HepG2 (cell line): ENCODE measurements around the gene SOX8. TPM values are rescaled to one million over a fixed set of nuclear protein-coding genes. Genes with fewer than 3 reads are reported as not detected.

Source experiments
- ATAC-seq: fragments of 200-7000 bp; cut with Tn5 transposase; 3 replicates; pipeline ENCODE4 v1.9.1; 2020; ENCODE audit warnings: mild to moderate bottlenecking, moderate library complexity
- BruUV-seq: library from RNA; stranded (reverse); fragments of 400-500 nt; replicated peaks from 2 replicates; lab custom pipeline; 2021; lab: Mats Ljungman, UMichigan
- CTCF ChIA-PET: fragments of 300-600 bp; formaldehyde crosslinking; extraction: SDS; loops from one replicate; lab custom pipeline; 2021; ENCODE audit warnings: low total read pairs, inconsistent platforms, low intra/inter-chr PET ratio; lab: Yijun Ruan, JAX
- POLR2A ChIA-PET: fragments of 350-600 bp; sonication (Branson Sonifier 250); formaldehyde crosslinking; loops from one replicate; lab custom pipeline; 2020; ENCODE audit warnings: antibody characterized with exemption, inconsistent platforms; lab: Yijun Ruan, JAX
- DNase-seq: peaks from one replicate; pipeline ENCODE4 v3.0.0-alpha.2; 2015; ENCODE audit warnings: low spot score
- FAIRE-seq: peaks from 3 replicates; lab custom pipeline; 2011; peaks lifted over from hg19 to GRCh38; lab: Jason Lieb, UNC
- H2AFZ ChIP-seq: one replicate; pipeline ENCODE4 v1.6.1; 2011; ENCODE audit warnings: low read length, inconsistent platforms
- H3K27ac ChIP-seq: fragments of 300-600 bp; 3 replicates; pipeline ENCODE4 v1.8.0; 2011; ENCODE audit warnings: mixed run types, mild to moderate bottlenecking, mixed read lengths, low read length, inconsistent platforms; ENCODE audit not compliant: insufficient read depth; ENCODE audit errors: extremely low read length
- H3K27me3 ChIP-seq, 2 experiments: fragments of 200-600 bp in 1 of 2; 2 replicates in 1 of 2; 3 replicates in 1 of 2; pipeline versions ENCODE4 v1.6.0 to v1.8.0; 2011; ENCODE audit warnings: low read length in 2 of 2, mild to moderate bottlenecking in 2 of 2, moderate library complexity in 2 of 2, inconsistent platforms in 1 of 2; ENCODE audit not compliant: insufficient read depth in 2 of 2, control insufficient read depth in 1 of 2
- H3K36me3 ChIP-seq, 2 experiments: fragments of 200-600 bp in 1 of 2; replicated peaks in 1 of 2; 2 replicates in 1 of 2; 3 replicates in 1 of 2; pipeline versions ENCODE4 v1.5.1 to v1.8.0; 2011; ENCODE audit warnings: low read length in 2 of 2, inconsistent platforms in 1 of 2; ENCODE audit not compliant: insufficient read depth in 2 of 2, control insufficient read depth in 1 of 2
- H3K4me1 ChIP-seq: 2 replicates; pipeline ENCODE4 v1.5.1; 2012; ENCODE audit warnings: low read length, inconsistent platforms; ENCODE audit not compliant: insufficient read depth
- H3K4me2 ChIP-seq: 2 replicates; pipeline ENCODE4 v1.6.0; 2011; ENCODE audit warnings: low read depth, low read length, inconsistent platforms
- H3K4me3 ChIP-seq, 3 experiments: fragments of 200-600 bp in 1 of 3; sonication (generic), shearing (Covaris generic) in 1 of 3; replicated peaks in 1 of 3; 2 replicates each; pipeline ENCODE4 v1.5.1; 2011 to 2016; ENCODE audit warnings: low read length in 3 of 3, inconsistent platforms in 2 of 3, low read depth in 2 of 3, mild to moderate bottlenecking in 2 of 3, control low read depth in 1 of 3, mixed read lengths in 1 of 3; ENCODE audit not compliant: insufficient read depth in 1 of 3
- H3K79me2 ChIP-seq: one replicate; pipeline ENCODE4 v1.6.1; 2011; ENCODE audit warnings: low read length, inconsistent platforms; ENCODE audit not compliant: insufficient read depth
- H3K9ac ChIP-seq: 2 replicates; pipeline ENCODE4 v1.6.0; 2011; ENCODE audit warnings: mild to moderate bottlenecking, low read depth, low read length, inconsistent platforms; ENCODE audit not compliant: insufficient read depth
- H3K9me3 ChIP-seq: 2 replicates; pipeline ENCODE4 v1.5.1; 2012; ENCODE audit warnings: mild to moderate bottlenecking, low read length
- H4K20me1 ChIP-seq: 2 replicates; pipeline ENCODE4 v1.6.0; 2011; ENCODE audit warnings: inconsistent platforms, mild to moderate bottlenecking, low read length, moderate library complexity; ENCODE audit not compliant: insufficient read depth
- ASH2L ChIP-seq: fragments of 300-600, 200-600 bp; sonication (generic); IDR thresholded peaks from 2 replicates; pipeline ENCODE4 v1.7.0; 2017; ENCODE audit warnings: low read depth, mild to moderate bottlenecking, moderate library complexity, mixed read lengths, low read length; ENCODE audit not compliant: insufficient read length
- GPBP1L1 ChIP-seq: sonication (generic); formaldehyde crosslinking; IDR thresholded peaks from 2 replicates; pipeline ENCODE4 v1.5.0; 2020; ENCODE audit warnings: mild to moderate bottlenecking, missing genetic modification reagents
- HCFC1 ChIP-seq: fragments of 150-350 bp; IDR thresholded peaks from 2 replicates; pipeline ENCODE4 v1.6.1; 2014; ENCODE audit warnings: low read depth, low read length
- IKZF4 ChIP-seq: sonication (generic); formaldehyde crosslinking; IDR thresholded peaks from 2 replicates; pipeline ENCODE4 v1.5.1; 2020; ENCODE audit warnings: borderline replicate concordance, mild to moderate bottlenecking, low read depth, missing genetic modification reagents; ENCODE audit errors: not compliant biosample characterization
- KLF11 ChIP-seq: IDR thresholded peaks from 2 replicates; pipeline ENCODE4 v1.6.1; 2016; ENCODE audit warnings: missing compliant biosample characterization
- NFAT5 ChIP-seq: sonication (generic); formaldehyde crosslinking; IDR thresholded peaks from 2 replicates; pipeline ENCODE4 v1.4.0; 2020; ENCODE audit warnings: missing genetic modification reagents
- POLR2AphosphoS5 ChIP-seq: IDR thresholded peaks from 2 replicates; pipeline ENCODE4 v1.6.1; 2012; ENCODE audit warnings: low read depth, low read length
- SIX1 ChIP-seq: sonication (generic); formaldehyde crosslinking; IDR thresholded peaks from 2 replicates; pipeline ENCODE4 v1.4.0; 2020; ENCODE audit warnings: missing genetic modification reagents, borderline replicate concordance
- ZBTB42 ChIP-seq: sonication (generic); formaldehyde crosslinking; IDR thresholded peaks from 2 replicates; pipeline ENCODE4 v1.5.0; 2020; ENCODE audit warnings: mild to moderate bottlenecking, missing genetic modification reagents
- WGBS: methylation state at CpG from one replicate; pipeline ENCODE4 v1.1.6; 2017; ENCODE audit warnings: low lambda C conversion rate; 5-methylcytosine and 5-hydroxymethylcytosine counted together
- in situ Hi-C: cut with HindIII; loops from 2 replicates; pipeline ENCODE4 v1.10.0; 2017; ENCODE audit warnings: low pct_unique_long_range_greater_than_20kb; ENCODE audit not compliant: extremely low pct_ligation_motif_present
- intact Hi-C: fragments of 100-400 bp; cut with micrococcal nuclease; formaldehyde crosslinking; loops from one replicate; pipeline ENCODE4 v1.10.0; 2022; ENCODE audit not compliant: unreplicated experiment
- polyA plus RNA-seq, 8 experiments: library from polyadenylated mRNA; depleted of rRNA in 3 of 8; stranded (reverse) in 7 of 8; unstranded in 1 of 8; fragments of >200 nt; fragmentation: Illumina TruSeq in 4 of 8; extraction: Trizol in 4 of 8; gene quantifications; 2 replicates each; pipeline versions ENCODE4 v1.2.1 to v1.2.3, GENCODE V29; 2011 to 2016; ENCODE audit warnings: low read depth in 4 of 8, missing spikeins in 1 of 8, mixed read lengths in 1 of 8; ENCODE audit not compliant: insufficient read depth in 1 of 8
- total RNA-seq, 5 experiments: library from RNA; depleted of rRNA; stranded (reverse); fragments of >200 nt; fragmentation: Illumina TruSeq; extraction: Trizol; gene quantifications; 2 replicates each; pipeline ENCODE4 v1.2.3, GENCODE V29; 2016; ENCODE audit warnings: low read depth in 1 of 5
- TF ChIP-seq, protein P1 (sequence below): sonication (generic); formaldehyde crosslinking; IDR thresholded peaks from 2 replicates; pipeline ENCODE4 v1.4.0; 2020; ENCODE audit warnings: missing genetic modification reagents, mild to moderate bottlenecking, borderline replicate concordance
- TF ChIP-seq, protein P2 (sequence below): sonication (generic); formaldehyde crosslinking; IDR thresholded peaks from 2 replicates; pipeline ENCODE4 v1.5.1; 2020; ENCODE audit warnings: missing genetic modification reagents, mild to moderate bottlenecking, borderline replicate concordance

The SOX8 gene
- total and polyA plus RNA-seq, 2 of the 13 experiments (the other 11 are each of a cell fraction or from before 2014, with no cell fraction given): 0.20 to 0.28 TPM

DNA sequence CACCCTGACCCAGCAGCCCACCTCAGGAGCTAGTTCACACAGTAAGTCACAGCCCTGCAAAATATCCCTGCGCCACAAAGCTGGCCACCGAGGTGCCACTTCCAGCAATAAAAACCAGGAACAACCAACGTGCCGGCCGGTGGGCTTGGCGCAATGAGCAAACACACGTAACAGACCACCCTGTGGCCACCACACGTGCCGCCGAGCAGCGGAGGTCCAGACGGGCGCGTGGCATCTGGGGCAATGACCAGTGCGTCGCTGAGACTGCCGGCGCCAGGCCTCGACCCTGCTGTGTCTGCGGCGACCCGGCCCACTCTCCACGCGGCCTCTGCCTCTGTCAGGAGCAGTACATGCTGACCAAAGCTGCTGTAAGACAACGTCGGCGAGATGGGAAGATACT lies 42.3 kb upstream of the SOX8 start (continued):
- TF ChIP-seq, protein P1, sequence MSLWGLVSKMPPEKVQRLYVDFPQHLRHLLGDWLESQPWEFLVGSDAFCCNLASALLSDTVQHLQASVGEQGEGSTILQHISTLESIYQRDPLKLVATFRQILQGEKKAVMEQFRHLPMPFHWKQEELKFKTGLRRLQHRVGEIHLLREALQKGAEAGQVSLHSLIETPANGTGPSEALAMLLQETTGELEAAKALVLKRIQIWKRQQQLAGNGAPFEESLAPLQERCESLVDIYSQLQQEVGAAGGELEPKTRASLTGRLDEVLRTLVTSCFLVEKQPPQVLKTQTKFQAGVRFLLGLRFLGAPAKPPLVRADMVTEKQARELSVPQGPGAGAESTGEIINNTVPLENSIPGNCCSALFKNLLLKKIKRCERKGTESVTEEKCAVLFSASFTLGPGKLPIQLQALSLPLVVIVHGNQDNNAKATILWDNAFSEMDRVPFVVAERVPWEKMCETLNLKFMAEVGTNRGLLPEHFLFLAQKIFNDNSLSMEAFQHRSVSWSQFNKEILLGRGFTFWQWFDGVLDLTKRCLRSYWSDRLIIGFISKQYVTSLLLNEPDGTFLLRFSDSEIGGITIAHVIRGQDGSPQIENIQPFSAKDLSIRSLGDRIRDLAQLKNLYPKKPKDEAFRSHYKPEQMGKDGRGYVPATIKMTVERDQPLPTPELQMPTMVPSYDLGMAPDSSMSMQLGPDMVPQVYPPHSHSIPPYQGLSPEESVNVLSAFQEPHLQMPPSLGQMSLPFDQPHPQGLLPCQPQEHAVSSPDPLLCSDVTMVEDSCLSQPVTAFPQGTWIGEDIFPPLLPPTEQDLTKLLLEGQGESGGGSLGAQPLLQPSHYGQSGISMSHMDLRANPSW (CRISPR knock-in tag): no peak
- no peak for TF ChIP-seq IKZF4

DNA sequence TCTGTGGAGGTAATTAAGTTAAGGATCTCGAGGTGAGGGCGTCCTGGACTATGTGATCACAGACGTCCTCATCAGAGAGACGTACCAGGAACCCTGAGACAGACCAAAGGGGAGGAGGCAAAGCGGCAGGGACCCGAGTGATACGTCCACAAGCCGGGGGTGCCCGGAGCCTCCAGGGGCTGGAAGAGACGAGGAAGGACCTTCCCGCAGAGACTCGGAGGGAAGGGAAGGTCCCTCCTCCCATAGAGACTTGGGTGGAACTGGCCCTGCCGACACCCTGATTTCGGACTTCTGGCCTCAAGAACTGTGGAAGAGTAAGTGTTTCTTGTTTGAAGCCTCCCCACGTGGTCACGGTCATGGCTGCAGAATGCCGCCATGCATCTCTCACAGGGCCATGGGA lies 41.6 kb upstream of the SOX8 start:
- Histone ChIP-seq H3K36me3 (no peaks in the 10 kb centered on the region), H4K20me1 (no peaks in the 10 kb centered on the region), H3K79me2 (no peaks in the 10 kb centered on the region), H3K4me2 (no peak overlapping the region), H3K27me3 (no peaks in the 10 kb centered on the region), H3K9ac (no peak overlapping the region), H3K9me3 (peaks cover 6% of the 10 kb centered on the region), H3K27ac (no peak overlapping the region), H3K4me3 (no peak overlapping the region), H2AFZ (no peak overlapping the region), H3K4me1 (no peaks in the 10 kb centered on the region)
- intact Hi-C loops (no loop called here), in situ Hi-C loops (no loop called here)
- no TSS peak for BruUV-seq
- ChIA-PET POLR2A (no interaction called here), CTCF (no interaction called here)
- no peak for ATAC-seq
- DNase-seq: no peak
- no peak for FAIRE-seq
- 86% methylated on average over 16 of the region's 17 CpGs for WGBS
- TF ChIP-seq, protein P2, sequence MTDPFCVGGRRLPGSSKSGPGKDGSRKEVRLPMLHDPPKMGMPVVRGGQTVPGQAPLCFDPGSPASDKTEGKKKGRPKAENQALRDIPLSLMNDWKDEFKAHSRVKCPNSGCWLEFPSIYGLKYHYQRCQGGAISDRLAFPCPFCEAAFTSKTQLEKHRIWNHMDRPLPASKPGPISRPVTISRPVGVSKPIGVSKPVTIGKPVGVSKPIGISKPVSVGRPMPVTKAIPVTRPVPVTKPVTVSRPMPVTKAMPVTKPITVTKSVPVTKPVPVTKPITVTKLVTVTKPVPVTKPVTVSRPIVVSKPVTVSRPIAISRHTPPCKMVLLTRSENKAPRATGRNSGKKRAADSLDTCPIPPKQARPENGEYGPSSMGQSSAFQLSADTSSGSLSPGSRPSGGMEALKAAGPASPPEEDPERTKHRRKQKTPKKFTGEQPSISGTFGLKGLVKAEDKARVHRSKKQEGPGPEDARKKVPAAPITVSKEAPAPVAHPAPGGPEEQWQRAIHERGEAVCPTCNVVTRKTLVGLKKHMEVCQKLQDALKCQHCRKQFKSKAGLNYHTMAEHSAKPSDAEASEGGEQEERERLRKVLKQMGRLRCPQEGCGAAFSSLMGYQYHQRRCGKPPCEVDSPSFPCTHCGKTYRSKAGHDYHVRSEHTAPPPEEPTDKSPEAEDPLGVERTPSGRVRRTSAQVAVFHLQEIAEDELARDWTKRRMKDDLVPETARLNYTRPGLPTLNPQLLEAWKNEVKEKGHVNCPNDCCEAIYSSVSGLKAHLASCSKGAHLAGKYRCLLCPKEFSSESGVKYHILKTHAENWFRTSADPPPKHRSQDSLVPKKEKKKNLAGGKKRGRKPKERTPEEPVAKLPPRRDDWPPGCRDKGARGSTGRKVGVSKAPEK (CRISPR knock-in tag): no peak
- no peak for TF ChIP-seq SIX1 (CRISPR knock-in tag)
- TF ChIP-seq NFAT5: no peak
- no peak for TF ChIP-seq ASH2L
- no peak for TF ChIP-seq KLF11 (CRISPR knock-in tag)
- TF ChIP-seq HCFC1: no peak
- no peak for TF ChIP-seq ZBTB42 (CRISPR knock-in tag)
- TF ChIP-seq GPBP1L1 (CRISPR knock-in tag): no peak
- TF ChIP-seq POLR2AphosphoS5: no peak
